HG02885 (cell line): ENCODE measurements around the gene MED12L.

ENCODE experiments used
- ATAC-seq: cut with Tn5 transposase; IDR thresholded peaks from one replicate; pipeline ENCODE4 v1.9.1; 2021; ENCODE audit warnings: mild to moderate bottlenecking; ENCODE audit not compliant: unreplicated experiment, poor library complexity

Gene MED12L

GRCh38 chr3:151393146-151393830 lies 307.8 kb downstream of the MED12L start:
- no peak for ATAC-seq

DNA sequence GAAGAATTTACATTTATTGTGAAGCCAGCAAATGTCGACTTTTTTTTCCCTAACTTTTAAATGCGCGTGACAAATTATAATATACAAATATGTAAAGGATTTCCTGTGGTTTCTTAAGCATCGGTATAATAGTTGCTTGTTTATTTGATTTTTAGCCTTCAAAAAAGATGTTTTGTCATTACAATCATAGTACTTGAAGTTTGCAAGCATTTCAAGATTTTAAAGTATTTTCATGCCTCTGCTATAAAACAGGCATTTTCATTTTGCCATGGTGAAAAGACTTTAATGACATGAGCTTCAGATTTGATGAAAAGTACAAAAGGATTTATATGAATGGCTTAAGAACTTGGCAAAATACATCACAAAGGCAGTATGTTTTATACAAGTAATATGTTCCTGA lies 308.5 kb downstream of the MED12L start:
- no peak for ATAC-seq

- ATAC-seq, result no peak
Observed at GRCh38 chr3:151394611-151395010, 309.1 kb downstream of the MED12L start.

- ATAC-seq, result no peak
Observed at GRCh38 chr3:151395806-151396205, 310.3 kb downstream of the MED12L start.

DNA sequence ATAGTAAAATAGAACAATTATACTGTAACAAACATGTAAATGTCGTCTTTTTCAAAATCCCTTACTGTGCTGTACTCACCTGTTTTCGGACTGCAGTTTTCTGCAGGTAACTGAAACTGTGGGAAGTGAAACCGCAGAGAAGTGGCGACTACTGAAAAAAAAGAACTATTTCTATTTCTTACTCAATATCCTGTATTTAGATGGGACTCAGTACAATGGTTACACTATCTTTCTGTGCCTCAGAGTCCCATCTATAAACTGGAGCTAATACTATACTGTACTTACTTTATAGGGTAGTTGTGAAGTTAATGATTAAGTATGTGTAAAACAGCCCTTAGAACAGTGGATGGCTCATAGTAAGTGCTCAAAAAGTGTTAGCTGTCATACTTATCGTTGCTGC lies 313.4 kb downstream of the MED12L start:
- peak; percentile 43 for ATAC-seq

DNA sequence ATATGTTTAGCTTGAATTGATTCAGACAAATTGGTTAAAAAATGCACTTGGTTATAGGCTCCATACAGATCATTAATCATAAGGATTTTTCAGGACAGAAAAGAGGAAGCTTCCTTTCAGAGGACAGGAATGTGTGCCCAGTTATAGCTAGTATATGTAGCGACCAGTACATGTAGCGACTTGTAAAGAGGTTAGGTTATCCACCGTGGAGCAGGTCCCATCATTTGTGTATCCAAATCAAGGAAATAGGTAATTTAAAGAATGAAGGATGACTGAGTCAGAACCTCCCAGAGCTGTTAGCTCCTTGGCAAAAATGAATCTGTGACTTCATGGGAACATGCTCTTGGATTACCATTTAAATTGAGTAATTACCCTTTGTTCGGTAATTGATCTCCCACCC lies 314.9 kb downstream of the MED12L start:
- ATAC-seq, result no peak

- ATAC-seq, result no peak
Observed at GRCh38 chr3:151402349-151402748, 316.9 kb downstream of the MED12L start.

GRCh38 chr3:151403246-151403645 lies 317.8 kb downstream of the MED12L start:
- ATAC-seq, result no peak

DNA sequence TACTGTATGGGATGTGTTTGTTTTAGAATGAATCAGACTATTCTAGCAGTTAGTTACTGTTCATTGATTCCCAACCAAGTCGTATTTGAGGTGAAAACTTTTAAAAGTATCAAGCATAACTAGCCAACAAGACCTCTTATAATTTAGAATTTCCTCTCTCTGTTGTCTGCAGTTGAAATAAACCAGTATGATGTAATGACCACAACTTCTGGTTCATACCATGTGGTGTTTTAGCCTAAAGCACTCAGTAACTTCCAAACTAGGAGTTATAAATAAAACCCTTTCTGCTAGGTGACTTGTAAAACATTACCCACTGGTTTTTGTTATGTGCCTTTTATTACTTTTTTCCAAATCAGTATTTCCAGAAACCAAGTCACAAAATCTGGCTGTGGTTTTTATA lies 318.9 kb downstream of the MED12L start:
- ATAC-seq, result peak; percentile 96

DNA sequence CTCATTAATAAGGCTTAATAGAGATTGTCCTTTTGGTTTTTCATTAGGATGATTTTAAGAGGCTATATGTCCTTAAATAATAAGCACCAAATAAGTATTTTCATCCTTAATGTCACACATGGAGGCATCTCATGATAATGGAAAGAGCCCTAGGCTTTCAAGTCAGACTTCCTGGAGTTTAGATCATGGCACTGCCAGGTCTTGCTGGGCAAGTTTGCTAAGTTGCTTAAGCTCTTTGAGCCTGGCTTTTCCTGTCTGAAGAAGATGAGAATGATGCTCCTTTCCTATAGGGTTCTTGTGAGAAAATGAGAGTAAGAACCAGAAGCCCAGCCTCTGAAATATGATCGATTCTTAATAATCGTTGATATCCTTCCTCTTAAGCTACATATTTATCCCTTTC lies 322.5 kb downstream of the MED12L start:
- no peak for ATAC-seq

GRCh38 chr3:151410891-151411559 lies 325.6 kb downstream of the MED12L start:
- ATAC-seq, result no peak

- ATAC-seq, result no peak
Observed at GRCh38 chr3:151412989-151413388, 327.5 kb downstream of the MED12L start.

- ATAC-seq, result no peak
Observed at GRCh38 chr3:151415289-151415688, 329.8 kb downstream of the MED12L start.

- no peak for ATAC-seq
Observed at GRCh38 chr3:151419806-151420205, 334.3 kb downstream of the MED12L start.

GRCh38 chr3:151421938-151422337 lies 336.5 kb downstream of the MED12L start:
- ATAC-seq, result peak; percentile 61

GRCh38 chr3:151423091-151423490 lies 337.6 kb downstream of the MED12L start:
- no peak for ATAC-seq

GRCh38 chr3:151425627-151426340 lies 340.3 kb downstream of the MED12L start:
- peak; percentile 27 for ATAC-seq

GRCh38 chr3:151426341-151426657 lies 340.8 kb downstream of the MED12L start:
- ATAC-seq, result peak; percentile 83

DNA sequence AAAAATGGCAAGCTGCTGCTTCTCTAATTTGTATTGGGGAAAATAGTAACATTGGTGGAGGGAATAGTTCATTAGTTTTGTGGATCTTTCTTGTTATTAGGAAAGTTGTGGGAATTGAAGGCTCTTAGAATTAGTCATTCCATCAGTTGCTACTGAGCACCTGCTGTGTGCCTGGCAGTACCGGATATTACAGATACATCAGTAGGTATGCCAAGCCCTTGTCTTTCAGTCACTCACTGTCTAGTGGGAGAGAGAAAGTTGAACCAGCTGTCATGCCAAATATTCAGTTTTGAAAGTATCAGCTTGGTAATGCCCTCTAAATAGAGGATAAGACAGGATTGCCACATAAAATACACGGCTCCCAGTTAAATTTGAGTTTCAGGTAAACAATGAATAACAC lies 342.9 kb downstream of the MED12L start:
- ATAC-seq, result no peak

- ATAC-seq, result no peak
Observed at GRCh38 chr3:151430821-151431484, 345.5 kb downstream of the MED12L start.

GRCh38 chr3:151431940-151432339 lies 346.5 kb downstream of the MED12L start:
- ATAC-seq, result no peak
